Calu3 (cell line): ENCODE data around the gene CENPO. TPM values are rescaled to one million over a fixed set of nuclear protein-coding genes. Genes with fewer than 3 reads are reported as not detected.

Experiments
- BruUV-seq: library from RNA; stranded (reverse); fragments of 400-500 nt; replicated peaks from 2 replicates; lab custom pipeline; 2021; lab: Mats Ljungman, UMichigan
- CTCF ChIA-PET: fragments of 300-600 bp; sonication (Branson Sonifier 250); formaldehyde crosslinking; loops from one replicate; lab custom pipeline; 2022; ENCODE audit warnings: antibody characterized with exemption; lab: Charles Lee
- DNase-seq: peaks from one replicate; pipeline ENCODE4 v3.0.0; 2022
- H3K27ac Mint-ChIP-seq: one replicate; pipeline ENCODE4 v1.8.0; 2022; ENCODE audit warnings: mixed read lengths; ENCODE audit not compliant: unreplicated experiment
- H3K27me3 Mint-ChIP-seq: one replicate; pipeline ENCODE4 v1.8.0; 2022; ENCODE audit warnings: mixed read lengths; ENCODE audit not compliant: unreplicated experiment
- H3K36me3 Mint-ChIP-seq: one replicate; pipeline ENCODE4 v1.8.0; 2022; ENCODE audit warnings: mild to moderate bottlenecking, moderate library complexity, mixed read lengths; ENCODE audit not compliant: insufficient read depth, unreplicated experiment
- H3K4me1 Mint-ChIP-seq: one replicate; pipeline ENCODE4 v1.8.0; 2022; ENCODE audit warnings: mild to moderate bottlenecking, low read depth, mixed read lengths; ENCODE audit not compliant: unreplicated experiment
- H3K4me3 Mint-ChIP-seq: one replicate; pipeline ENCODE4 v1.8.0; 2022; ENCODE audit warnings: mild to moderate bottlenecking, low read depth, moderate library complexity, mixed read lengths; ENCODE audit not compliant: unreplicated experiment
- H3K9me3 Mint-ChIP-seq: one replicate; pipeline ENCODE4 v1.8.0; 2022; ENCODE audit warnings: low read depth, mixed read lengths; ENCODE audit not compliant: unreplicated experiment
- CTCF ChIP-seq: fragments of 200-600 bp; IDR thresholded peaks from one replicate; pipeline ENCODE4 v1.8.0; 2022; ENCODE audit warnings: antibody characterized with exemption; ENCODE audit not compliant: unreplicated experiment
- intact Hi-C: fragments of 100-400 bp; cut with micrococcal nuclease; formaldehyde crosslinking; loops from one replicate; pipeline ENCODE4 v1.10.0; 2022; ENCODE audit not compliant: unreplicated experiment
- total RNA-seq: library from RNA; stranded (reverse); gene quantifications from 2 replicates; pipeline ENCODE4 v1.2.3, GENCODE V29; 2022

The CENPO gene
- total RNA-seq, 1 experiment from 2014 or later, result 43.1 TPM

GRCh38 chr2:24747299-24747698 is 45.9 kb upstream of the CENPO start:
- no peaks in the 10 kb centered on the region for H3K9me3 Mint-ChIP-seq
- H3K4me3 Mint-ChIP-seq, result no peak overlapping the region
- CTCF ChIA-PET, result no interaction called here
- no peak for TF ChIP-seq CTCF
- DNase-seq, result no peak
- no peak overlapping the region for H3K27ac Mint-ChIP-seq
- intact Hi-C loops, result no loop called here
- H3K27me3 Mint-ChIP-seq, result no peaks in the 10 kb centered on the region
- no peaks in the 10 kb centered on the region for H3K36me3 Mint-ChIP-seq
- no TSS peak for BruUV-seq
- no peaks in the 10 kb centered on the region for H3K4me1 Mint-ChIP-seq

- Mint-ChIP-seq H3K27me3 (no peaks in the 10 kb centered on the region), H3K4me3 (no peak overlapping the region), H3K4me1 (no peaks in the 10 kb centered on the region), H3K27ac (no peak overlapping the region), H3K9me3 (no peaks in the 10 kb centered on the region), H3K36me3 (no peaks in the 10 kb centered on the region)
- no TSS peak for BruUV-seq
- CTCF ChIA-PET, result no interaction called here
- TF ChIP-seq CTCF, result no peak
- no peak for DNase-seq
- intact Hi-C loops, result no loop called here
Observed at GRCh38 chr2:24749069-24749691, 44.0 kb upstream of the CENPO start.

- Mint-ChIP-seq H3K4me3 (no peak overlapping the region), H3K4me1 (no peaks in the 10 kb centered on the region), H3K36me3 (no peaks in the 10 kb centered on the region), H3K9me3 (no peaks in the 10 kb centered on the region), H3K27me3 (no peaks in the 10 kb centered on the region), H3K27ac (no peak overlapping the region)
- CTCF ChIA-PET, result no interaction called here
- no peak for DNase-seq
- intact Hi-C loops, result no loop called here
- no TSS peak for BruUV-seq
- no peak for TF ChIP-seq CTCF
Observed at GRCh38 chr2:24754985-24755705, 38.1 kb upstream of the CENPO start.

GRCh38 chr2:24756789-24757188 is 36.4 kb upstream of the CENPO start:
- no peak overlapping the region for H3K27ac Mint-ChIP-seq
- intact Hi-C loops, result no loop called here
- H3K4me1 Mint-ChIP-seq, result no peaks in the 10 kb centered on the region
- DNase-seq, result no peak
- no TSS peak for BruUV-seq
- no peaks in the 10 kb centered on the region for H3K36me3 Mint-ChIP-seq
- CTCF ChIA-PET, result no interaction called here
- H3K4me3 Mint-ChIP-seq, result no peak overlapping the region
- TF ChIP-seq CTCF, result no peak
- H3K9me3 Mint-ChIP-seq, result no peaks in the 10 kb centered on the region
- no peaks in the 10 kb centered on the region for H3K27me3 Mint-ChIP-seq
